ENCODE results near the gene CCDC18. TPM values are rescaled to one million over a fixed set of nuclear protein-coding genes. Genes with fewer than 3 reads are reported as not detected.
"Not testable (repeated sequence)": the region's sequence is repeated elsewhere in the genome, so short reads cannot be mapped to it uniquely, and the experiment has no call there.

CCDC18 gene
- total RNA-seq, 1 experiment from 2014 or later = 22.2 TPM

GRCh38 chr1:93239863-93240262 lies 59.3 kb downstream of the CCDC18 start:
- Mint-ChIP-seq H3K9me3 (ENCODE audit: unreplicated experiment) (no peaks in the 10 kb centered on the region), H3K36me3 (ENCODE audit: insufficient read depth, unreplicated experiment) (peaks cover 28% of the 10 kb centered on the region), H3K4me1 (ENCODE audit: insufficient read depth, unreplicated experiment) (peaks cover 5% of the 10 kb centered on the region), H3K27ac (ENCODE audit: low read depth, unreplicated experiment) (no peak overlapping the region), H3K4me3 (ENCODE audit: unreplicated experiment) (no peak overlapping the region), H3K27me3 (ENCODE audit: insufficient read depth, unreplicated experiment) (no peaks in the 10 kb centered on the region)
- no peak for DNase-seq (ENCODE audit: unreplicated experiment)
- intact Hi-C loops (cut with micrococcal nuclease) = no loop called here
- no peak for TF ChIP-seq CTCF (IDR thresholded peaks at IDR 0.05; ENCODE audit: unreplicated experiment)
- BruUV-seq (replicated peaks) = no TSS peak
- ChIA-PET POLR2A (interaction anchor here (0.9 kb wide), 1 partner anchor 10 kb away, joined by 3 read pairs; no protein-coding TSS in a partner anchor), CTCF (interaction anchor here (0.9 kb wide), 1 partner anchor 12 kb away, joined by 3 read pairs; no protein-coding TSS in a partner anchor)

DNA sequence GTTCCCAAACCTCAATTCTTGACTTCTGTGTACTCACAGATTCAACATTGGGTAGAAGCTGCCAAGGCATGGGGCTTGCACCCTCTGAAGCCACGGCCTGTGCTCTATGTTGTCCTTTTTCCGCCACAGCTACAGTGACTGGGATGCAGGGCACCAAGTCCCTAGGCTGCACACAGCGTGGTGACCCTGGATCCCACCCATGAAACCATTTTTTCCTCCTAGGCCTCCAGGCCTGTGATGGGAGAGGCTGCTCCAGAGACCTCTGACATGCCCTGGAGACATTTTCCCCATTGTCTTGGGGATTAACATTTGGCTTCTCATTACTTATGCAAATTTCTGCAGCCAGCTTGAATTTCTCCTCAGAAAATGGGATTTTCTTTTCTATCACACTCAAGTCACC lies 62.7 kb downstream of the CCDC18 start:
- POLR2A ChIA-PET = not testable (repeated sequence)

GRCh38 chr1:93244298-93245069 lies 64.0 kb downstream of the CCDC18 start:
- H3K9me3 Mint-ChIP-seq (ENCODE audit: unreplicated experiment) = no peaks in the 10 kb centered on the region
- no peaks in the 10 kb centered on the region for H3K27me3 Mint-ChIP-seq (ENCODE audit: insufficient read depth, unreplicated experiment)
- H3K4me1 Mint-ChIP-seq (ENCODE audit: insufficient read depth, unreplicated experiment) = peaks cover 6% of the 10 kb centered on the region
- intact Hi-C loops (cut with micrococcal nuclease) = no loop called here
- TF ChIP-seq CTCF (IDR thresholded peaks at IDR 0.05; ENCODE audit: unreplicated experiment) = no peak
- no peak overlapping the region for H3K27ac Mint-ChIP-seq (ENCODE audit: low read depth, unreplicated experiment)
- H3K4me3 Mint-ChIP-seq (ENCODE audit: unreplicated experiment) = no peak overlapping the region
- no TSS peak for BruUV-seq (replicated peaks)
- no peak for DNase-seq (ENCODE audit: unreplicated experiment)
- POLR2A ChIA-PET = interaction anchor here (0.7 kb wide), 1 partner anchor 24 kb away, joined by 3 read pairs; no protein-coding TSS in a partner anchor
- CTCF ChIA-PET = no interaction called here
- peaks cover 21% of the 10 kb centered on the region for H3K36me3 Mint-ChIP-seq (ENCODE audit: insufficient read depth, unreplicated experiment)

More for the DNA sequence above, 62.7 kb downstream of the CCDC18 start:
- H3K27me3 Mint-ChIP-seq (ENCODE audit: insufficient read depth, unreplicated experiment); H3K9me3 Mint-ChIP-seq (ENCODE audit: unreplicated experiment); H3K4me3 Mint-ChIP-seq (ENCODE audit: unreplicated experiment); DNase-seq (ENCODE audit: unreplicated experiment); H3K4me1 Mint-ChIP-seq (ENCODE audit: insufficient read depth, unreplicated experiment); intact Hi-C loops (cut with micrococcal nuclease); H3K27ac Mint-ChIP-seq (ENCODE audit: low read depth, unreplicated experiment); CTCF ChIA-PET; BruUV-seq (replicated peaks): not testable (repeated sequence)
- peaks cover 30% of the 10 kb centered on the region for H3K36me3 Mint-ChIP-seq (ENCODE audit: insufficient read depth, unreplicated experiment)

- POLR2A ChIA-PET = interaction anchor here (0.6 to 1.5 kb wide), 4 partner anchors 16 to 126 kb away, joined by 3 read pairs; no protein-coding TSS in a partner anchor
These were observed 71.4 kb downstream of the CCDC18 start for GRCh38 chr1:93251966-93252365.

More at GRCh38 chr1:93251966-93252365, 71.4 kb downstream of the CCDC18 start:
- no peak for TF ChIP-seq CTCF (IDR thresholded peaks at IDR 0.05; ENCODE audit: unreplicated experiment)
- no peak overlapping the region for H3K27ac Mint-ChIP-seq (ENCODE audit: low read depth, unreplicated experiment)
- CTCF ChIA-PET = interaction anchor here (0.9 kb wide), 1 partner anchor 12 kb away, joined by 3 read pairs; no protein-coding TSS in a partner anchor
- intact Hi-C loops (cut with micrococcal nuclease) = no loop called here
- no peak overlapping the region for H3K4me3 Mint-ChIP-seq (ENCODE audit: unreplicated experiment)
- H3K27me3 Mint-ChIP-seq (ENCODE audit: insufficient read depth, unreplicated experiment) = no peaks in the 10 kb centered on the region
- no TSS peak for BruUV-seq (replicated peaks)
- peaks cover 3% of the 10 kb centered on the region for H3K36me3 Mint-ChIP-seq (ENCODE audit: insufficient read depth, unreplicated experiment)
- H3K9me3 Mint-ChIP-seq (ENCODE audit: unreplicated experiment) = no peaks in the 10 kb centered on the region
- no peak for DNase-seq (ENCODE audit: unreplicated experiment)
- H3K4me1 Mint-ChIP-seq (ENCODE audit: insufficient read depth, unreplicated experiment) = peaks cover 7% of the 10 kb centered on the region

Measured in MCF 10A (cell line).